ENCODE data around the gene ARHGAP26. TPM values are rescaled to one million over a fixed set of nuclear protein-coding genes. Genes with fewer than 3 reads are reported as not detected.

Gene ARHGAP26
- total RNA-seq, 1 donor from 2014 or later, result 10.6 TPM

DNA sequence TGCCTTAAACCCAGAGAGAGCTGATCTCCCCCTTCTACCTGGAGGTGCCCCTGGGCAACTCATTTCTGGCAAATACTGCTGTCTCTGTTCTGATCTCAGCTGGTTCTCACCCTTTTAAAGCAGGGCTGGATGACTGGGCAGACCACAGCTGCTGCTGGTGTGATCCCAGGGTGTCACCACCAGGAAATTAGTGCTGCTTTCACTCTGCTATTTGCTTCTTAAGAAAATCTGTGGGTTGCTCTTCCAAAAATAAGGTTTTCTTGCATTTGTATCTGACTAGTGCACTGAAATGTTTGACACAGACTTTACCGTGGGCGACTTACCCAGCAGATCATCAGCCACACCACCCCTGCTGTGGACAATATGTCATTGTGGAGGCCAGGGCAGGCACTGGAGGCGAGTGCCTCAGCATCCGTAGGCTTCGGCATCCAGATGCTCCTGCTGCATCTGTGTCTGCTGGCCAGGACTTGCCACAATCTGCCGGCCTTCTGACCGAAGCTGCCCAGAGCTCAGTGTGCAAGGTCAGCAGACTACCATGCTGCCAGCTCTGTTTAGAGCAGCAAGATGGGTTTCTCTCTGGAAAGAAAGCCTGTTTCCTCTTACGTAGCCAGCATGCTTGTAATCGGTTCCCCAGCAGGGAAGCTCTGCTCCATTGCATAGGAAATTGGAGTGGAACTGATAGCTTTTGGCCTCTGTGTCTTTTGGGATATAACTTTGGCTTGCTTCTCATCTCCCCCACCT is 13.6 kb downstream of the ARHGAP26 start:
- no peak for DNase-seq

GRCh38 chr5:142784401-142784955 is 14.3 kb downstream of the ARHGAP26 start:
- no peak for DNase-seq

DNA sequence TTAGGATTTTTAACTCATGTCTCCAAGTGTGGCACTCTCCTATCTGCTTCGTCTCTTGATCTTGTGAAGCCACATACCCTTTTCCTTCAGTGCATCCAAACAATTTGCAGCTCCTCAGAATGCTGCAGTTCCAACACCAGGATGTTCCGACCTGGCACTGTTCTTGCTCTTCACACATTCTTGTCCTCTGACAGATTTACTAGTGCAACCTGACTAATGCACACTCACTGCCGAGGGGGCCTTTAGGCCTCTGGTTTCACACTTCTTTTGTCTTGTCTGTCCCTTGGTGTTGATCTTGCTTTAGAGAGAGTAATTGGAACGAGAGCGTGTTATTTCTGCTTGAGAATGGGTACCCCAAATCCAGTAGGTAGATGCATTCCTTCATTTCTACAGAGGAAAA is 15.0 kb downstream of the ARHGAP26 start:
- no peak for DNase-seq

GRCh38 chr5:142789206-142789605 is 19.0 kb downstream of the ARHGAP26 start:
- DNase-seq, result no peak

GRCh38 chr5:142792012-142792864 is 22.1 kb downstream of the ARHGAP26 start:
- no peak for DNase-seq

- DNase-seq, result no peak
These were observed 22.7 kb downstream of the ARHGAP26 start for GRCh38 chr5:142792865-142793232.

GRCh38 chr5:142794537-142794936 is 24.4 kb downstream of the ARHGAP26 start:
- no peak for DNase-seq

DNA sequence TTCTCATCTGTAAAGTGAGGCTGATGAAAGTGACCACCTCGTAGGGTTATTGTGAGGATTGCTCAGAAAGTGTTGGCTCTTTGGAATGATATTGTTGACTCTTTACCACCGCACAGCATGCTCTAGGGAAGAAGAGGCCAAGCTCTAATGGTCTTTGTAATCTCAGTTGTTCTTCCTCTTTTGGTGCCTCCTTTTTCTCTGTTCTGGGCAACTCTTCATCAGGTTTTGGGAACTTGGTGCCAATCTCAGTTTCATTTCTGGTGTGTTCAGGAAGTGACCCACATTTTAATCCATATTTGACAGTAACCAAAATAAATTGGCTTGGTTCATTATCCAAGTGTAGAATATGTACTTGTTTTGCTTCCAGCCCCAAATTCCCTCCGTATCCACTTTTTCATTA is 25.1 kb downstream of the ARHGAP26 start:
- DNase-seq, result no peak

GRCh38 chr5:142796492-142797109 is 26.4 kb downstream of the ARHGAP26 start:
- no peak for DNase-seq

DNA sequence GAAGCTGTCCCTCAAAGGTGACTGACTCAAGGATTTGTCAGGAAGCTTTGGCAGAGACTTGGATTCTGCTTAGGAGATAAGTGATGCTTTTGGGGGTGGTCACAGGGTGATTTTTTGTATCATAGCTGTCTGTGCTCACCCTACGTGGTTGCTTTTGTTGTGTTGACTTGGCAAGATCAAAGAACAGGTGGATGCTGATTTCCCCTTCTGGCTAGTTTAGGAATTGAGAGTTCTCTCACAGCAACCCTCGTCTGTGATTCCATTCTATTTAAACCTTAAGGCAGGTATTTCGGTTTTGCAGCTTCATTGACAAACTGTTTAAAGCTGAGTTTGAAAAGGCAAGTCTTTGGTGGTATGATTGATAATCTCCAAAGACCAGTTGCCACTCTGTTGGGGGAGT is 27.2 kb downstream of the ARHGAP26 start:
- DNase-seq, result no peak

DNA sequence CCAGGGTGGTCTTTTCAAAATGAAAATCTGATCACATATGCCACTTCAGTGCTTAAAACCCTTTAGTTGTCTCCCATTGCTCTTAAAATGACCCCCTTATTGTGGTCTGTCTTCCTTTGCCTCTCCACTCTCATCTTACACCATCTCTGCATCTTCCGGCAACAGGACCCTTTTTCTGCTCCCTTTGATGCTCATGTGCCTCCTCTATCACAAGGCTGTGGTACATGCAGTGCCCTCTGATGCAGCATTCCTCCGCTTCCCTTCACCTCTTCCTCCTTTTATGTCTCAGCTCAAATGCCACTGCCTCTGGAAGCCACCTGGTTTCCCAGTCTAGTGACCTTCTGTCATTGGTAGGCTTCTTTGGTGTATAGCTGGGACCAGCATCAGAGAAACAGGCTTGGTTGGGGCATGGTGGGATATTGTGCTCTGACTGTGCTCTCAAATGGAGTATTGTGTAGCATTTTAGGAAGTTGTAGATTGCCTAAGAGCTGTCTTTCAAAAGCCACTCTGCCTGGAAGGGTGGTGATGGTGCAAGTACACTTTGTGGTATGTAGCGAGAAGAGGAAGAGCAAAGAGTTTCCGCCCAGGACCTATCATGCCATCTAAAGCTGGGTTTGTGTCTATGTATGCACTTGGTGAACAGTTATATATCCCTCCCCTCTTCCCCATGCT is 28.1 kb downstream of the ARHGAP26 start:
- DNase-seq, result no peak

GRCh38 chr5:142800776-142801494 is 30.8 kb downstream of the ARHGAP26 start:
- DNase-seq, result no peak

DNA sequence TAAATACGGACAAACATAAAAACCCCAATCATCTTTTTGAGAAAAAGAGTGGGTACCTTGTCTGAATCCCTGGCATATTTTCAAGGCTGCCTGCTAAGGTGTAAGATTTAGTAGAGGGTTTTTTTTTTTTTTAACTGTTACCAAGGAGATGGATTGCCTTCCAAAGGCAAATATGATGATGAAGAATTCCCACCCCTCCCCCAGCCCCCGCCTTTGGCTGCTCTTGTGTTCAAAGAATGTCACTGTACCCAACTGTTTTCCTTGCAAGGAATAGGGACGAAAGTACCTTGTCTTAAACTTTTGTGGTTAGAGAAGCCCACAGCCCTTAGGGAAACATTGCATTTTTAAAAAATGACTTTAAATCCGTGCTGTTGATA is 31.3 kb downstream of the ARHGAP26 start:
- no peak for DNase-seq

- DNase-seq, result no peak
These were observed 33.4 kb downstream of the ARHGAP26 start for GRCh38 chr5:142803428-142804125.

DNA sequence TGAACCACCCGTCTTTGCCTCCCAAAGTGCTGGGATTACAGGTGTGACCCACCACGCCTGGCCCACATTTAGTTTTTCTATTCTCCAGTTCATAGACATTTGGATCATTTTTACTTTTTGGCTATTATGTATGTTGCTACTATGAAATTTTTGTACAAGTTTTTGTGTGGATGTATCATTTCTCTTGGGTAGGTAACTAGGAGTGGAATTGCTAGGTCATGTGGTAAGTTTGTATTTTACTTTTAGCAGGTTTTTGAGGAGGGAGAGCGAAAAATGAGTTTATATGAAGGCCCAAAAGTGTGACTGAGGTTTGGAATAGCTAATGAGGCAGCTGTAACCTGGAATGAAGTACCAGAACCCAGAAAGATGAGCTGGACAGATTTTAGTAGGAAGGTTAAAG is 35.2 kb downstream of the ARHGAP26 start:
- DNase-seq, result no peak

DNA sequence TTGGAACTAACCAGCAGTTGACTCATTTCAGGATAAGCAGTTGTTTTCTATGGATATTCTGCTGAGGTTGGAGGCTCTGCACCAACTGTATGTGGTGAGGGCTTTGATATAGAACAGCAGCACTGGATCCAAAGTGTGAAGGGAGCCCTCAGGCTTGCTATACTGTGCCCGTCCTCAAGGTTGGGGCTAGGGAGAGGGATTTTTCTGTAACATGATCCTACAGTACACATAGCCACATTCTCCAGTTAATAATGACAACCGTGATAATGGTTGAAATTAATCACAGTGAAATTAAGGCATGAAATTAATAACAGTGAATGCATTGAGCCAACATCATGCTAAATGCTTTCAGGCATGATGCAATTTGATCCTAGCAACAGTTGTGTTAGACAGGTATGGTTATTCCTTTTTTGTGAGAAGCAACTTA is 36.7 kb downstream of the ARHGAP26 start:
- no peak for DNase-seq

GRCh38 chr5:142807372-142807911 is 37.3 kb downstream of the ARHGAP26 start:
- no peak for DNase-seq

- no peak for DNase-seq
These were observed 38.9 kb downstream of the ARHGAP26 start for GRCh38 chr5:142808878-142809598.

DNA sequence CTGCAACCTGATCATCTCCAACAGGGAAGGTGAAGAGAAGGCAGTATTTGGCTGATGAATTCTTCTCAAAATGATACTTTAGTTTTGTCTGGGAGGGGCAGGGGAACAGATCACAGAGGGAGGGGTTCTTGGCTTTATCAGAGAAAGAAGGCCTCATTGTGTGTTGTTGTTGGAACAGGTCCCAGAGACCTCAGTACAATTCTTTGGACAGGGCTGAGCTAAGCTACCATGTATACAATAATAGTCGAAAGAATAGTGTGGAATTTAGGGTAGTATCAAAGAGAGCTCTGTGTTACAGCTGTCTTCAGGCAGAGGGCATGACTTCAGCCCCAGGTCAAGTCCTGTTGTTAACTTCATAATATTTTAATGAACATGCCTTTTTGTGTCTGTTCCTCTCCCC is 39.9 kb downstream of the ARHGAP26 start:
- DNase-seq, result no peak

GRCh38 chr5:142810743-142811290 is 40.6 kb downstream of the ARHGAP26 start:
- DNase-seq, result no peak
